SHP77 treated with DMSO at 0.1 percent for 48 hours (cell line): ENCODE results near the gene GTF2I.
"Not testable (repeated sequence)": the region's sequence is repeated elsewhere in the genome, so short reads cannot be mapped to it uniquely, and the experiment has no call there.

Source experiments
- DNase-seq: peaks from one replicate; lab custom pipeline; 2025; lab: John Stamatoyannopoulos, UW

The GTF2I gene

GRCh38 chr7:74779053-74779452, 121.5 kb downstream of the GTF2I start:
- DNase-seq = not testable (repeated sequence)

- not testable (repeated sequence) for DNase-seq
Measured at GRCh38 chr7:74781746-74782145, 124.2 kb downstream of the GTF2I start.

- DNase-seq = not testable (repeated sequence)
Measured at GRCh38 chr7:74783595-74783994, 126.1 kb downstream of the GTF2I start.

- DNase-seq = peak; percentile 57
Measured at GRCh38 chr7:74788369-74789150, 131.0 kb downstream of the GTF2I start.

GRCh38 chr7:74789200-74789736, 131.8 kb downstream of the GTF2I start:
- not testable (repeated sequence) for DNase-seq

GRCh38 chr7:74797848-74798622, 140.5 kb downstream of the GTF2I start:
- DNase-seq = not testable (repeated sequence)

- not testable (repeated sequence) for DNase-seq
Measured at GRCh38 chr7:74798644-74799043, 141.1 kb downstream of the GTF2I start.
